ENCODE results near the gene ZBTB16.

ZBTB16 gene

DNA sequence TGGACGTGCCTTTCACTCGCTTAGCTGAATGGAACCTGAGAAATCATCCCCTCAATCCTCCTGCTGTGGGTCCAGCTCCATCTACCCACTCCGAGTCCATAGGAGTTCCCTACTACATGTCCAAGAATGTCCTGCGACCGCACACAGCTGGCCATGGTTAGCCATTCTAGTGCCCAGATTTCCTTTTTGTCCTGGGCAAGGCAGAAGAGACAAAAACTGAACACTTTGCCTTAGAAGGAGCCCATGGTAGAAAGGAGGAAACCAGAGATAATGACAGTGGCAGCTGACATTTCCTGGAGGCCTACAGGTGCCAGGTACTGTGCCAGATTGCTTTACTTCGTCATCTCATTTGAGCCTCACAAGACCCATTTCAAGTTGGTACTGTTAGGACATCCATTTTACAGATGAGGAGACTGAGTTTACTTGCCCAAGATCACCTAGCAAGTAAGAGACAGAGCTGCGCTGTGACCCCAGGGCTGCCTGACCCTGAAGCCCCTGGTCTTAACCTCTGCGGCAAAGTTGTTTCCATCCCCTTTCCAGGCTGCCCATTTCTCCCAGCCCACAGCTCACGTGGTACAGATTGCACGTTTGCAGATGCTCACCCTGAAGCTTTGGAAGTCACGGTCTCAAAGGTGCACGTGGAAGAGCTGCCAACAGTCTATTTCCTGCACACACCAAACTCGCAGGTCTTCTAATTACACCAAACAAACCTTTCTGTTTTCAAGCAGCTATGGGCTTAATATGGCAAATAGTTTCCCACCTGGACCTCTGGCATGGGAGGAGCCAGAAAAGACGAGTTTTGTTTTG lies 112.7 kb downstream of the ZBTB16 start:
- no peaks in the 10 kb centered on the region for H3K9me3 Mint-ChIP-seq
- peak overlapping the region; percentile 18 for H3K4me3 Mint-ChIP-seq
- TF ChIP-seq, protein P1, sequence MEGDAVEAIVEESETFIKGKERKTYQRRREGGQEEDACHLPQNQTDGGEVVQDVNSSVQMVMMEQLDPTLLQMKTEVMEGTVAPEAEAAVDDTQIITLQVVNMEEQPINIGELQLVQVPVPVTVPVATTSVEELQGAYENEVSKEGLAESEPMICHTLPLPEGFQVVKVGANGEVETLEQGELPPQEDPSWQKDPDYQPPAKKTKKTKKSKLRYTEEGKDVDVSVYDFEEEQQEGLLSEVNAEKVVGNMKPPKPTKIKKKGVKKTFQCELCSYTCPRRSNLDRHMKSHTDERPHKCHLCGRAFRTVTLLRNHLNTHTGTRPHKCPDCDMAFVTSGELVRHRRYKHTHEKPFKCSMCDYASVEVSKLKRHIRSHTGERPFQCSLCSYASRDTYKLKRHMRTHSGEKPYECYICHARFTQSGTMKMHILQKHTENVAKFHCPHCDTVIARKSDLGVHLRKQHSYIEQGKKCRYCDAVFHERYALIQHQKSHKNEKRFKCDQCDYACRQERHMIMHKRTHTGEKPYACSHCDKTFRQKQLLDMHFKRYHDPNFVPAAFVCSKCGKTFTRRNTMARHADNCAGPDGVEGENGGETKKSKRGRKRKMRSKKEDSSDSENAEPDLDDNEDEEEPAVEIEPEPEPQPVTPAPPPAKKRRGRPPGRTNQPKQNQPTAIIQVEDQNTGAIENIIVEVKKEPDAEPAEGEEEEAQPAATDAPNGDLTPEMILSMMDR (IDR thresholded peaks at IDR 0.05): no peak
- H3K27me3 Mint-ChIP-seq (ENCODE audit: low read depth, poor library complexity): peaks cover 6% of the 10 kb centered on the region
- no peak for DNase-seq
- H3K4me1 Mint-ChIP-seq: peaks cover 89% of the 10 kb centered on the region
- no peaks in the 10 kb centered on the region for H3K36me3 Mint-ChIP-seq (ENCODE audit: low read depth)
- H3K27ac Mint-ChIP-seq: peak overlapping the region; percentile 80

DNA sequence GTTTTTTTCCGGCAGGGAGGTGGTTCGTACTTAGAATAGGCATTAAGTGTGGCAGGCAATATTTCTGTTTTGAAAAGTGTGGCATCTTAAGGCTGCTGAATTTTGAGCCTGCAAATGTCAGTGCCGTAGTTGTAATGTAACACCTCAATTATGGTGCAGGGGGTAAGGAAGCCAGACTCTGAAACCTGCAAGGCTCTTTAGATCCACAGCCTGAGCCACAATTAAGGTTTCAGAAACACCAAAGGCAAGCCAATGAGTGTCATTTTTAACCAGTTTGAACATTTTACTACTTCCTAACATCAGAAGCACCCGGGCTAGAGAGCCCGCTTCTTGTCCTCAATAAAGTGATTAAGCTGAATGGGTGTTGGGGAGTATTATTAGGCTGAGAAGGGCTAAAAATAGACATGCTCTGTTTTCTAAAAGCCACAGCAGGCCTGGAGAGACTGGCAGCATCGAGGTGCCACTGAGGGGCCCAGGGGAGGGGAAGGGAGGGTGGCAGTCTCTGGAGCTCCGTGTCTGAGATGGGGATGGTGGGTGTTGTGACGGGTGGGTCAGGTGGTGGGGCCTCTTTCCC lies 113.4 kb downstream of the ZBTB16 start:
- H3K4me1 Mint-ChIP-seq: peaks cover 89% of the 10 kb centered on the region
- peak overlapping the region; percentile 41 for H3K27ac Mint-ChIP-seq
- no peak for DNase-seq
- no peaks in the 10 kb centered on the region for H3K9me3 Mint-ChIP-seq
- TF ChIP-seq, protein P1 (IDR thresholded peaks at IDR 0.05): no peak
- H3K4me3 Mint-ChIP-seq: peak overlapping the region; percentile 18
- H3K36me3 Mint-ChIP-seq (ENCODE audit: low read depth): no peaks in the 10 kb centered on the region
- peaks cover 6% of the 10 kb centered on the region for H3K27me3 Mint-ChIP-seq (ENCODE audit: low read depth, poor library complexity)

DNA sequence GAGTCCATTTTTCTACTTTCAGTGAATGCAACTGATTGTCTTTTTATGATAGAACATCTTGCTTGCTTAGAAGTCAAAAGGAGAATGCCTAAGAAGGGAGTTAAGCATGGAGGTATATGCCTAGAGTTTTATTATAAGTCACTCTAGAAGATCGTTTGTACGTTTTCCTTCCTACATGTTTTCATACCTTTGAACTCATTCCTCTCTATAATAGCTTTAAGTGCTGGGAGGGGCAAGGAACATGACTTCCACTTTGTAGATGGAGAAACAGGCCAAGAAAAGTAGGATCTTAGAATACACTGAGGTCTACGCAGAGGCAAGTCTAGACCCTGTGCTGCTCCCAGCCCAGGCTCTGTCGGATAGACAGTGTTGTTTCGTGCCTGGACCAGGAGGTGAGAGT lies 114.3 kb downstream of the ZBTB16 start:
- Mint-ChIP-seq H3K4me1 (peaks cover 89% of the 10 kb centered on the region), H3K27me3 (ENCODE audit: low read depth, poor library complexity) (peaks cover 10% of the 10 kb centered on the region), H3K9me3 (no peaks in the 10 kb centered on the region), H3K4me3 (no peak overlapping the region), H3K27ac (no peak overlapping the region), H3K36me3 (ENCODE audit: low read depth) (no peaks in the 10 kb centered on the region)
- DNase-seq: no peak
- TF ChIP-seq, protein P1 (IDR thresholded peaks at IDR 0.05): no peak

DNA sequence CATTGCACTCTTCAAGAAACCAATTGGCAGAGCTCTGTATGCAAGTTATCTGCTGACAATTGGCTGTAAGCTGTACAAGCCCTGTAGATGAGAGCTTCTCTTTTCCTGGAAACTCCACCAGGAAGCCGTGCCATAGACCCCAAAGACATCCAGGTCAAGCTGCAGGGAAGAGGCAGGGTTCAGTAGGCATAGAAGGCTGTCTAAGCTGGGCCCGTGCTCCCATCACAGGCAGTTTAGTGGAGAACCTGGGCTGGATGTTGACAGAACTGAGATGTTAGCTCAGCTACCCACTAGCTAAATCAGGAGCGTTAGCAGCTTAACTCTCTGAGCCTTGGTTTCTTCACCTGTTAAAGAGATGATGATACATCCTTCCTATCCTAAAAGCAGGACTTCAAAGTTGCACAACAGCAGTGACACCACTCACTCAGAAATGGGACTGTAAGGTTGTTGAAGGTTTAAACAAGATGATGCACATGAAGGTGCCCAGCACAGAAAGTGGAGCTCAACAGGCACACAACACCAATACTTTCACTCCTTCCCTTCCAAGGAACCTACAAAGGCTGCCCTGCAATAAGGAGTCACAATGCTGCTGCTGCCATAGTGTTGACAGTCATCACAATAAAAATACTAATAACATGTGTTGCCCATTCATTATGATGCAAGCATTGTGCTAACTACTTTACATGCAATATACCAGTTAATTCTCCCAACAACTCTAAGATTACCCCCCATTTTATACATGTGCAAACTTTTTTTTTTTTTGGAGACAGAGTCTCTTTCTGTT lies 115.4 kb downstream of the ZBTB16 start:
- Mint-ChIP-seq H3K36me3 (ENCODE audit: low read depth) (no peaks in the 10 kb centered on the region), H3K27me3 (ENCODE audit: low read depth, poor library complexity) (peaks cover 10% of the 10 kb centered on the region), H3K27ac (no peak overlapping the region), H3K9me3 (no peaks in the 10 kb centered on the region), H3K4me1 (peaks cover 89% of the 10 kb centered on the region), H3K4me3 (no peak overlapping the region)
- TF ChIP-seq, protein P1 (IDR thresholded peaks at IDR 0.05): no peak
- no peak for DNase-seq

DNA sequence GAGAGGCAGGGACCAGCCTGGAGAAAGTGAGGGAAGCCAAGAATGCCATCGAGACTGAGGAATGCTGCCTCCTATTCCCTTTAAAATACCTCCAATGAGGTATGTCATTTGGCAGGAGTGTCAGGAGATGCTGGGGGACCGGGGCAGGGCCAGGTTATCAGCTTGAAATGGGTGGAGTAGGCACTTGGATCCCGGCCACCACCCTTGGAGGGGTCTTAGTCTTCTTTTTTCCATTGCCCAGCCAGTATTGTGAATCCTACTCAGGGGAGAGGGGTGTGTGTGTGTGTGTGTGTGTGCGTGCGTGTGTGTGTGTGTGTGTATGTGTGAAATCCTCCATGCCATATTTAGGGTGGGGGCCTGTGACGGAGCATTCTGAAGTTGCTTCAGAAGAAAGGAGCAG lies 116.2 kb downstream of the ZBTB16 start:
- DNase-seq: no peak
- H3K4me3 Mint-ChIP-seq: no peak overlapping the region
- H3K27ac Mint-ChIP-seq: peak overlapping the region; percentile 55
- TF ChIP-seq, protein P1 (IDR thresholded peaks at IDR 0.05): no peak
- H3K9me3 Mint-ChIP-seq: no peaks in the 10 kb centered on the region
- H3K27me3 Mint-ChIP-seq (ENCODE audit: low read depth, poor library complexity): peaks cover 14% of the 10 kb centered on the region
- peaks cover 89% of the 10 kb centered on the region for H3K4me1 Mint-ChIP-seq
- H3K36me3 Mint-ChIP-seq (ENCODE audit: low read depth): no peaks in the 10 kb centered on the region
